DND-41 (cell line): Measurements from ENCODE around the gene PLEKHG2.

Experiments used
- ATAC-seq: fragments of 200-7000 bp; cut with Tn5 transposase; 3 replicates; pipeline ENCODE4 v1.9.1; 2021; ENCODE audit warnings: low read depth; ENCODE audit not compliant: insufficient read depth
- DNase-seq: peaks from one replicate; pipeline ENCODE4 v3.0.0-alpha.2; 2020
- H2AFZ ChIP-seq: 2 replicates; pipeline ENCODE4 v1.6.0; 2012; ENCODE audit warnings: low read depth, low read length
- H3K27ac ChIP-seq: 2 replicates; pipeline ENCODE4 v1.5.1; 2012; ENCODE audit warnings: low read length, inconsistent platforms
- H3K27me3 ChIP-seq: fragments of 200-600 bp; sonication (generic); 2 replicates; pipeline ENCODE4 v1.6.0; 2012; ENCODE audit warnings: low read length, mild to moderate bottlenecking, inconsistent platforms; ENCODE audit not compliant: insufficient read depth, poor library complexity
- H3K36me3 ChIP-seq: 2 replicates; pipeline ENCODE4 v1.5.1; 2012; ENCODE audit warnings: low read length, inconsistent platforms; ENCODE audit not compliant: insufficient read depth
- H3K4me1 ChIP-seq: 2 replicates; pipeline ENCODE4 v1.5.1; 2012; ENCODE audit warnings: mild to moderate bottlenecking, low read length; ENCODE audit not compliant: insufficient read depth
- H3K4me2 ChIP-seq: 2 replicates; pipeline ENCODE4 v1.6.0; 2012; ENCODE audit warnings: mild to moderate bottlenecking, moderate library complexity, low read length, inconsistent platforms; ENCODE audit not compliant: insufficient read depth
- H3K4me3 ChIP-seq, 2 experiments: fragments of 200-600 bp in 1 of 2; shearing (Covaris generic) in 1 of 2; 2 replicates each; pipeline ENCODE4 v1.5.1; 2012 to 2016; ENCODE audit warnings: inconsistent platforms in 2 of 2, low read length in 2 of 2, mild to moderate bottlenecking in 2 of 2, low read depth in 1 of 2, moderate library complexity in 1 of 2
- H3K79me2 ChIP-seq: 2 replicates; pipeline ENCODE4 v1.6.0; 2012; ENCODE audit warnings: low read length, inconsistent platforms; ENCODE audit not compliant: insufficient read depth
- H3K9ac ChIP-seq: 2 replicates; pipeline ENCODE4 v1.6.0; 2012; ENCODE audit warnings: low read depth, mild to moderate bottlenecking, inconsistent platforms, low read length, moderate library complexity
- H3K9me3 ChIP-seq: 2 replicates; pipeline ENCODE4 v1.5.1; 2012; ENCODE audit warnings: low read length, moderate library complexity, mild to moderate bottlenecking, inconsistent platforms; ENCODE audit not compliant: insufficient read depth, severe bottlenecking
- H4K20me1 ChIP-seq: 2 replicates; pipeline ENCODE4 v1.6.0; 2012; ENCODE audit warnings: low read length; ENCODE audit not compliant: insufficient read depth
- EZH2 ChIP-seq: IDR thresholded peaks from 3 replicates; pipeline ENCODE4 v1.6.1; 2012; ENCODE audit warnings: borderline replicate concordance, low read depth, mild to moderate bottlenecking, moderate library complexity, low read length, inconsistent platforms; ENCODE audit not compliant: severe bottlenecking
- TF ChIP-seq, protein P1 (sequence below): IDR thresholded peaks from 2 replicates; pipeline ENCODE4 v1.5.1; 2012; ENCODE audit warnings: borderline replicate concordance, low read length, moderate library complexity, mild to moderate bottlenecking; ENCODE audit not compliant: poor library complexity, severe bottlenecking; ENCODE audit errors: extremely low read depth

The PLEKHG2 gene

DNA sequence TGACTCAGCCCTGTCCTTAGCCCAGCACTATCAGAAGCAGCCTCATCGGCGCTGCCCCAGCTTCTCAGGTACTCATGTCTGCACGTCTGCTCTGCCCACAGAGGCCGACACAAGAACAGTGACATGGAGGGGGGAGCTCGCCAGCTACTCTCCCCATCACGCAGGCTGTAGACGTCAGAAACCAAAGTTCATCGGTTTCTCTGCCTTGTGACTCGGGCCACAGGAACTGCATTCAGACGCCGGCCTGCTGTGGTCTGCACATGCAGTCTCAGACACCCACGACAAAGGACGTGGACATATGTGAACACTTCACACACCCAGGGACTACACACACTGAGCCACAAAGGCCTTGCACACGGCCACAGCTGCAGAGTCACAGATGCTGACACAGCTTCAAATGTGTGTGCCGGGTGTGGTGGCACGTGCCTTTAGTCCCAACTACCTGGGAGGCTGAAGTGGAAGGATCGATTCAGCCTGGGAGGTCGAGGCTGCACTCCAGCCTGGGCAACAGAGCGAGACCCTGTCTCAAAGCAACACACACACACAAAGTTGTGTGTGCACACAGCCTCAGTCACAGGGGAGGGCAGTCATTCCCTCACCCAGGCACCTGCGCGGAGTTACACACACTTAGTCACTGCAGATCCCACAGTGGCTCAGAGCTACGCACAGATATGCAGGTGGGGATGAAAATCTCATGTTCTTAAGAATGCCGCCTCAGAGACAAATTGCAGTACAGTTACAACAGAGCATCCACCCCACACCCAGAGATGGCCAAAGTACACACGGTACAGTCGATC, 10.7 kb upstream of the PLEKHG2 start:
- no peaks in the 10 kb centered on the region for H3K9me3 ChIP-seq
- TF ChIP-seq, protein P1, sequence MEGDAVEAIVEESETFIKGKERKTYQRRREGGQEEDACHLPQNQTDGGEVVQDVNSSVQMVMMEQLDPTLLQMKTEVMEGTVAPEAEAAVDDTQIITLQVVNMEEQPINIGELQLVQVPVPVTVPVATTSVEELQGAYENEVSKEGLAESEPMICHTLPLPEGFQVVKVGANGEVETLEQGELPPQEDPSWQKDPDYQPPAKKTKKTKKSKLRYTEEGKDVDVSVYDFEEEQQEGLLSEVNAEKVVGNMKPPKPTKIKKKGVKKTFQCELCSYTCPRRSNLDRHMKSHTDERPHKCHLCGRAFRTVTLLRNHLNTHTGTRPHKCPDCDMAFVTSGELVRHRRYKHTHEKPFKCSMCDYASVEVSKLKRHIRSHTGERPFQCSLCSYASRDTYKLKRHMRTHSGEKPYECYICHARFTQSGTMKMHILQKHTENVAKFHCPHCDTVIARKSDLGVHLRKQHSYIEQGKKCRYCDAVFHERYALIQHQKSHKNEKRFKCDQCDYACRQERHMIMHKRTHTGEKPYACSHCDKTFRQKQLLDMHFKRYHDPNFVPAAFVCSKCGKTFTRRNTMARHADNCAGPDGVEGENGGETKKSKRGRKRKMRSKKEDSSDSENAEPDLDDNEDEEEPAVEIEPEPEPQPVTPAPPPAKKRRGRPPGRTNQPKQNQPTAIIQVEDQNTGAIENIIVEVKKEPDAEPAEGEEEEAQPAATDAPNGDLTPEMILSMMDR, result no peak
- no peak for TF ChIP-seq EZH2
- ATAC-seq, result no peak
- H3K4me2 ChIP-seq, result peak overlapping the region; percentile 61
- DNase-seq, result no peak
- H2AFZ ChIP-seq, result peak overlapping the region; percentile 67
- peaks cover 13% of the 10 kb centered on the region for H3K36me3 ChIP-seq
- peak overlapping the region in 1 of 2 experiments; percentile 45; a peak in 2 of 4 replicates for H3K4me3 ChIP-seq
- peaks cover 46% of the 10 kb centered on the region for H3K4me1 ChIP-seq
- H3K27me3 ChIP-seq, result no peaks in the 10 kb centered on the region
- H3K79me2 ChIP-seq, result no peaks in the 10 kb centered on the region
- peak overlapping the region; percentile 52 for H3K27ac ChIP-seq
- 0 out of 2 replicates have a peak, but pooled peaks cover 5% of the 10 kb centered on the region for H4K20me1 ChIP-seq
- peak overlapping the region; percentile 48 for H3K9ac ChIP-seq

DNA sequence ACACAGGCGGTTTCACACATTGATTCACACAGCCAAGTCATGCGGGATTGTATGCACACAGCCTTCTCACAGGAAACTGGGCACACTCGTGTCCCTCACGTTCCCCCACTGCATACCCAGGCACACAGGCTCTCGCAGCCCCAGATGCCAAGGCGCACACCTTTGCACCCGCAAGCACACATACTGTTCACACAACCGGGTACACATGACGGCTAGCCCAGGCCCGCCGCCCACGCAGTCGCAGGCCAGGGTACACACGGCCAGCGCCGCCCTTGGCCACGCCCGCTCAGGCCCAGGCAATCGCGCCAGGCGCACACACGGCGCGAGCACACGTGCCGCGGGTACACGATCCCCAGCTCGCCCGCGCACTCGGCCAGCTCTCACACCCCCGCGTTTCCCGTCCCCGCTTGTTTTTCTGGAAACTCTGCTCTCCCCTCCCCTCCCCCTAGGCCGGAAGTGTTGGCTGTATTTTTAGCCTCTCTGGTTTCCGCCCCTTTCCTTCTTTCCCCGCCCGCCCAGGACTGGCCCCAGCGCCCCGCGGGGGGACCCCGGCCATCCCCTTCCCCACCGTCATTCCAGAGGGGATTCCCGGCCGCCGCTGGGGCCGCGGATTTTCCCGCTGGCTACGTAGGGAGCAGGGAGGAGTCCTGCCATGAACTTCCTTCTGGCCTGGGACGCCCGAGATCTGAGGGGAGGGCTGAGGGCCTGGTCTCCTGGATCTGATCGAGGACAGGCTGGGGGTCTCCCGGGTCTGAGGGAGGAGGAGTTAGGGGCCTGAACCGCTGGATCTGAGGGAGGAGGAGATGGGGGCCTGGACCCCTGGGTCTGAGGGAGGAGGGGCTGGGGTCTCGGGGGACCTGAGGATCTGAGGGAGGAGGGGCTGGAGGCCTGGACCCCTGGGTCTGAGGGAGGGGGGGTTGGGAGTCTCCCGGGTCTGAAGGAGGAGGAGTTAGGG, 9.8 kb upstream of the PLEKHG2 start:
- H3K4me1 ChIP-seq, result peaks cover 50% of the 10 kb centered on the region
- DNase-seq (peak; percentile 85), ATAC-seq (peak; percentile 30)
- peak overlapping the region; percentile 61 for H3K4me2 ChIP-seq
- TF ChIP-seq, protein P1, result no peak
- H3K36me3 ChIP-seq, result peaks cover 9% of the 10 kb centered on the region; the same call in 1 of the 2 replicates
- peak overlapping the region; percentile 48 for H3K9ac ChIP-seq
- peaks cover 1% of the 10 kb centered on the region; the same call in 1 of the 2 replicates for H4K20me1 ChIP-seq
- H3K27ac ChIP-seq, result peak overlapping the region; percentile 52
- H3K79me2 ChIP-seq, result peaks cover 8% of the 10 kb centered on the region
- no peaks in the 10 kb centered on the region for H3K9me3 ChIP-seq
- peak overlapping the region; percentile 67 for H2AFZ ChIP-seq
- peak overlapping the region in 1 of 2 experiments; percentile 45; a peak in 2 of 4 replicates for H3K4me3 ChIP-seq
- no peaks in the 10 kb centered on the region for H3K27me3 ChIP-seq

DNA sequence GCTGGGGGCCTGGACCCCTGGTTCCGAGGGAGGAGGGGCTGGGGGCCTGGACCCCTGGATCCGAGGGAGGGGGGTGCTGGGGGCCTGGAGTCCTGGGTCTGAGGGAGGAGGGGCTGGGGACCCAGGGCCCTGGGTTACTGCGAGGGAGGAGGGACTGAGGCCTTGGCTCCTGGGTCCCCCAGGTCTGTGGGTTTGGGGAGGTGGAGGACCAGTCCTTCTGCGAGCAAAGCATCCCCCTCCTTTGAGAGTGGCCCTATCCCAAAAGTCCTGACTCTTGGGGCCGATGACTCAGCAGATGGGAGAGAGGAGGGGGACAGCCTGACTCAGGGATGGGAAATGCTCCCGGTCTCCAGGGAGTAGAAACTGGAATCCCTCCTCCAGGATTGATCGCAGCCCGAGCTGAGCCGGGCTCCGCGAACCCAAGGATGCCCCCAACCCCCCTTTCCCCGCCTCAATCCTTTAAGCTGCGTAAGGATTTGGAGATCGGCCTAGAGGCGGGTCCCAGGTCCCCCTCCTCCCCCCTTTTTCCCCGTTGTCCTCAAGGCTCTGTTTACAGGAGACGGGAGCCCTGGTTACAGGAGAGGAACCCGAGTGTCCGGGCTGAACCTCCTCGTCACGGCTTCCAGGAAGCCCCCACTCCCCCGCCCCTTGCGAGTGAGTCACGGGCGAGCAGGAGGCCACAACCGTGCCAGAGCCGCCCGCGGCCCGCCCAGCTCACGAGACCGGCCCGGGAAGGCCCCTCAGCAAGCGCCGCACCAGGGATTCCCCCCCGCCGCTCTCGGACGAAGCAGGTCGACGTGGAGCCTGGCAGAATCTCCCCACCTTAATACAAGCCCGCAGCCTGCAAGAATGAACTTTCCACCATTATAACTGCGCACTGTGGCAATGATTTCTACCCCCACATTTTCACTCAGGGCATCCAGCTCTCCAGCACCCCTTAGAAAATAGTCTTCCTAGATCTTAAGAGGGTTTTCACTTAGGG, 8.8 kb upstream of the PLEKHG2 start:
- Histone ChIP-seq H3K4me2 (no peak overlapping the region), H3K9ac (no peak overlapping the region; the same call in 1 of the 2 replicates), H3K4me1 (peaks cover 50% of the 10 kb centered on the region), H3K9me3 (no peaks in the 10 kb centered on the region), H3K4me3 (no peak overlapping the region), H3K27me3 (no peaks in the 10 kb centered on the region), H2AFZ (no peak overlapping the region), H3K36me3 (peaks cover 14% of the 10 kb centered on the region), H3K27ac (no peak overlapping the region), H4K20me1 (peaks cover 11% of the 10 kb centered on the region; the same call in 1 of the 2 replicates), H3K79me2 (peaks cover 18% of the 10 kb centered on the region)
- ATAC-seq (no peak), DNase-seq (no peak)
- no peak for TF ChIP-seq EZH2
- TF ChIP-seq, protein P1, result no peak
